Liver (tissue), 9 donors: ENCODE results near the gene LRRFIP1. TPM values are rescaled to one million over a fixed set of nuclear protein-coding genes. Genes with fewer than 3 reads are reported as not detected.

ENCODE experiments used
- DNase-seq: peaks from one replicate; pipeline ENCODE4 v3.0.0-alpha.2; 2017; ENCODE audit warnings: low spot score
- H3K27ac ChIP-seq, 2 donors: one replicate each; pipeline ENCODE4 v1.7.0; 2013; ENCODE audit warnings: inconsistent platforms in 2 of 2, low read length in 2 of 2, control low read depth in 1 of 2, low read depth in 1 of 2, mild to moderate bottlenecking in 1 of 2
- H3K27me3 ChIP-seq, 4 donors: one replicate each; pipeline versions ENCODE4 v1.6.1 to v1.7.0; 2013; ENCODE audit warnings: low read length in 3 of 4, inconsistent platforms in 1 of 4, mild to moderate bottlenecking in 1 of 4, moderate library complexity in 1 of 4; ENCODE audit not compliant: control insufficient read depth in 4 of 4, insufficient read depth in 4 of 4
- H3K36me3 ChIP-seq, 4 donors: one replicate each; pipeline versions ENCODE4 v1.6.1 to v1.7.0; 2013; ENCODE audit warnings: low read length in 3 of 4, mild to moderate bottlenecking in 3 of 4, low read depth in 1 of 4, moderate library complexity in 1 of 4; ENCODE audit not compliant: control insufficient read depth in 4 of 4, insufficient read depth in 3 of 4
- H3K4me1 ChIP-seq, 4 donors: one replicate each; pipeline versions ENCODE4 v1.6.1 to v1.7.0; 2013; ENCODE audit warnings: low read length in 3 of 4, mild to moderate bottlenecking in 3 of 4, moderate library complexity in 1 of 4; ENCODE audit not compliant: control insufficient read depth in 4 of 4, insufficient read depth in 4 of 4
- H3K4me3 ChIP-seq, 3 donors: one replicate each; pipeline versions ENCODE4 v1.6.1 to v1.7.0; 2013; ENCODE audit warnings: low read length in 3 of 3, control low read depth in 1 of 3, low read depth in 1 of 3, mild to moderate bottlenecking in 1 of 3
- H3K9ac ChIP-seq, 2 donors: one replicate each; pipeline ENCODE4 v1.7.0; 2013; ENCODE audit warnings: low read length in 2 of 2, mild to moderate bottlenecking in 2 of 2, moderate library complexity in 2 of 2, control low read depth in 1 of 2, low read depth in 1 of 2
- H3K9me3 ChIP-seq, 4 donors: one replicate each; pipeline versions ENCODE4 v1.6.1 to v1.7.0; 2013; ENCODE audit warnings: low read length in 3 of 4; ENCODE audit not compliant: control insufficient read depth in 4 of 4
- EGR1 ChIP-seq, 2 donors: IDR thresholded peaks; 2 replicates each; pipeline ENCODE4 v1.6.1; 2016 to 2018; ENCODE audit warnings: antibody characterized with exemption in 2 of 2, low read depth in 2 of 2
- FOXA2 ChIP-seq: IDR thresholded peaks from 2 replicates; pipeline ENCODE4 v1.6.1; 2016; ENCODE audit warnings: antibody characterized with exemption
- GABPA ChIP-seq, 2 donors: IDR thresholded peaks in 1 of 2; conservative IDR thresholded peaks in 1 of 2; 2 replicates each; pipeline ENCODE4 v1.6.1; 2016; ENCODE audit warnings: antibody characterized with exemption in 2 of 2, mild to moderate bottlenecking in 1 of 2, moderate library complexity in 1 of 2
- HNF4A ChIP-seq, 2 donors: conservative IDR thresholded peaks; 2 replicates each; pipeline ENCODE4 v1.6.1; 2016; ENCODE audit warnings: antibody characterized with exemption in 2 of 2, mild to moderate bottlenecking in 2 of 2
- HNF4G ChIP-seq: IDR thresholded peaks from 2 replicates; pipeline ENCODE4 v1.6.1; 2016; ENCODE audit warnings: antibody characterized with exemption
- JUND ChIP-seq, 2 donors: IDR thresholded peaks; 2 replicates each; pipeline ENCODE4 v1.6.1; 2016; ENCODE audit warnings: antibody characterized with exemption in 2 of 2
- NR2F2 ChIP-seq: IDR thresholded peaks from 2 replicates; pipeline ENCODE4 v1.6.1; 2016; ENCODE audit warnings: antibody characterized with exemption
- RAD21 ChIP-seq, 2 donors: IDR thresholded peaks; 2 replicates each; pipeline ENCODE4 v1.6.1; 2016; ENCODE audit warnings: antibody characterized with exemption in 2 of 2, mild to moderate bottlenecking in 2 of 2
- TAF1 ChIP-seq: conservative IDR thresholded peaks from 2 replicates; pipeline ENCODE4 v1.6.1; 2016; ENCODE audit warnings: antibody characterized with exemption, mild to moderate bottlenecking
- YY1 ChIP-seq: IDR thresholded peaks from 2 replicates; pipeline ENCODE4 v1.6.1; 2016; ENCODE audit warnings: antibody characterized with exemption, mild to moderate bottlenecking
- WGBS: extraction: QIAGEN DNeasy Blood & Tissue Kit; methylation state at CpG from one replicate; pipeline ENCODE4 v1.1.7; 2013; 5-methylcytosine and 5-hydroxymethylcytosine counted together
- polyA plus RNA-seq, 2 donors: library from polyadenylated mRNA; stranded (reverse) in 1 of 2; unstranded in 1 of 2; fragments of 200-250 nt in 1 of 2; fragments of >200 nt in 1 of 2; fragmentation: Nextera tagmentation in 1 of 2; extraction: Ambion mirVana in 1 of 2; gene quantifications; one replicate each; pipeline versions ENCODE4 v1.2.1 to v1.2.3, GENCODE V29; 2013 to 2015
- total RNA-seq, 2 donors: library from RNA; depleted of rRNA; stranded (reverse); fragments of >200 nt; gene quantifications; one replicate each; pipeline ENCODE4 v1.2.3, GENCODE V29; 2014
- TF ChIP-seq, protein P1 (sequence below): IDR thresholded peaks from 2 replicates; pipeline ENCODE4 v1.6.1; 2016; ENCODE audit warnings: antibody characterized with exemption
- TF ChIP-seq, protein P2 (sequence below): IDR thresholded peaks from 2 replicates; pipeline ENCODE4 v1.6.1; 2016; ENCODE audit warnings: antibody characterized with exemption
- TF ChIP-seq, protein P3 (sequence below): fragments of 150-350 bp; IDR thresholded peaks from 2 replicates; pipeline ENCODE4 v1.5.1; 2017; ENCODE audit warnings: improper control_type of control experiment, low read depth, low read length; ENCODE audit not compliant: missing input control
- TF ChIP-seq, protein P4 (sequence below): IDR thresholded peaks from 2 replicates; pipeline ENCODE4 v1.6.1; 2016; ENCODE audit warnings: antibody characterized with exemption, mild to moderate bottlenecking
- donor health status: healthy.
- donor health status: healthy.
- donor health status: healthy.
- donor health status: healthy.
- donor health status: healthy.

Gene LRRFIP1
- total and polyA plus RNA-seq, 4 donors = 13.3 to 56.1 (median 39.1) TPM

DNA sequence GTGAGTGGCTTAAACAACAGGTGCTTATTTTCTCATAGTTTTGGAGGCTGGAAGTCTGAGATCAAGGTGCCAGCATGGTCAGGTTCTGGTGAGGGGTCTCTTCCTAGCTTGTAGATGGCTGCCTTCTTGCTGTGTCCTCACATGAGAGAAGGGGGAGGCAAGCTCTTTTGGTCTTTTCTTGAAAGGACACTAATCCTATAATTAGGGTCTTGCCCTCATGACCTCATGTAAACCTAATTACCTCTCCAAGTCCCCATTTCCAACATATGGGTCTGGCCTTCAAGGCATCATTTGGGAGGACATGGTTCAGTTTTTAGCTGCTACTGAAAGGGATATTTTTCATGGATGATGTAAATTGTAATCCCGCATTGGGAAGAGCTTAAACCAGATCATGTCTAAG, 189.1 kb downstream of the LRRFIP1 start:
- WGBS = 99% methylated on average over 1 of the region's 1 CpG

DNA sequence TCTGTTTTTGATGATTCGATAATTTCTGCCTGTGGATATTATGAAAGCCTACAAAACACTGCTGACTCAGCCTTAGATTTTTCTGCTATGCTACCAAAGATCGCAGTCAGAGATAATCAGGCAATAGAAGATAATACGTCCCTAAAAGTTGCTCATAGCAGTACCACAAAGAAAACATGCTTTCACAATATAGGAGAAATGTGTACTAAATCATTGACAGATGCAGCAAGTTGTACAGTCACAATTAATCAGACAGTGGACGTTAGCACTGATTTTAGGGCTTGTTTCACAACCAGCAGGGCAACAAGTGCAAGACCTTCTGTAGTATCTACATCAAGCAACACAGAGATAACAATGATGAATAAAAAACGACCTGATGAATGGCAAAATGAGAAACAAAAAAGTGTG, 190.7 kb downstream of the LRRFIP1 start:
- Histone ChIP-seq H3K27me3 (no peaks in the 10 kb centered on the region), H3K4me3 (no peak overlapping the region), H3K27ac (no peak overlapping the region), H3K36me3 (no peaks in the 10 kb centered on the region), H3K9me3 (no peaks in the 10 kb centered on the region), H3K4me1 (peaks cover 0 to 6% (median 0%) of the 10 kb centered on the region in 4 donors), H3K9ac (no peak overlapping the region)
- DNase-seq = no peak
- peak in 1 of 2 donors; percentile 6 for TF ChIP-seq HNF4A (conservative IDR thresholded peaks at IDR 0.05)
- no peak for TF ChIP-seq TAF1
- 22% methylated on average over 5 of the region's 5 CpGs for WGBS

More for the DNA sequence above, 189.1 kb downstream of the LRRFIP1 start:
- H3K36me3 ChIP-seq = no peaks in the 10 kb centered on the region
- H3K9me3 ChIP-seq = no peaks in the 10 kb centered on the region
- H3K9ac ChIP-seq = no peak overlapping the region
- H3K27me3 ChIP-seq = no peaks in the 10 kb centered on the region
- TF ChIP-seq HNF4G (no peak), TAF1 (no peak), HNF4A (conservative IDR thresholded peaks at IDR 0.05) (no peak), NR2F2 (no peak), FOXA2 (no peak)
- TF ChIP-seq, protein P1, sequence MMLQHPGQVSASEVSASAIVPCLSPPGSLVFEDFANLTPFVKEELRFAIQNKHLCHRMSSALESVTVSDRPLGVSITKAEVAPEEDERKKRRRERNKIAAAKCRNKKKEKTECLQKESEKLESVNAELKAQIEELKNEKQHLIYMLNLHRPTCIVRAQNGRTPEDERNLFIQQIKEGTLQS = no peak
- H3K4me1 ChIP-seq = peaks cover 0 to 6% (median 0%) of the 10 kb centered on the region in 4 donors
- H3K27ac ChIP-seq = no peak overlapping the region
- DNase-seq = no peak
- H3K4me3 ChIP-seq = no peak overlapping the region

- DNase-seq = no peak
- H3K9me3 ChIP-seq = no peaks in the 10 kb centered on the region
- WGBS = 70% methylated on average over 2 of the region's 2 CpGs
- H3K4me1 ChIP-seq = peaks cover 0 to 6% (median 0%) of the 10 kb centered on the region in 4 donors
- no peaks in the 10 kb centered on the region for H3K27me3 ChIP-seq
- H3K9ac ChIP-seq = no peak overlapping the region
- H3K4me3 ChIP-seq = no peak overlapping the region
- TF ChIP-seq, protein P2, sequence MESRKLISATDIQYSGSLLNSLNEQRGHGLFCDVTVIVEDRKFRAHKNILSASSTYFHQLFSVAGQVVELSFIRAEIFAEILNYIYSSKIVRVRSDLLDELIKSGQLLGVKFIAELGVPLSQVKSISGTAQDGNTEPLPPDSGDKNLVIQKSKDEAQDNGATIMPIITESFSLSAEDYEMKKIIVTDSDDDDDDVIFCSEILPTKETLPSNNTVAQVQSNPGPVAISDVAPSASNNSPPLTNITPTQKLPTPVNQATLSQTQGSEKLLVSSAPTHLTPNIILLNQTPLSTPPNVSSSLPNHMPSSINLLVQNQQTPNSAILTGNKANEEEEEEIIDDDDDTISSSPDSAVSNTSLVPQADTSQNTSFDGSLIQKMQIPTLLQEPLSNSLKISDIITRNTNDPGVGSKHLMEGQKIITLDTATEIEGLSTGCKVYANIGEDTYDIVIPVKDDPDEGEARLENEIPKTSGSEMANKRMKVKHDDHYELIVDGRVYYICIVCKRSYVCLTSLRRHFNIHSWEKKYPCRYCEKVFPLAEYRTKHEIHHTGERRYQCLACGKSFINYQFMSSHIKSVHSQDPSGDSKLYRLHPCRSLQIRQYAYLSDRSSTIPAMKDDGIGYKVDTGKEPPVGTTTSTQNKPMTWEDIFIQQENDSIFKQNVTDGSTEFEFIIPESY = no peak
- TF ChIP-seq EGR1 (IDR thresholded peaks at IDR 0.05; ENCODE audit: low read depth in 2 of 2) (no peak), YY1 (no peak), HNF4A (conservative IDR thresholded peaks at IDR 0.05) (no peak), NR2F2 (no peak), JUND (IDR thresholded peaks at IDR 0.05) (no peak), GABPA (IDR thresholded peaks at IDR 0.05 in 1 of 2, conservative IDR thresholded peaks at IDR 0.05 in 1 of 2) (no peak), RAD21 (IDR thresholded peaks at IDR 0.05) (no peak)
- TF ChIP-seq, protein P3, sequence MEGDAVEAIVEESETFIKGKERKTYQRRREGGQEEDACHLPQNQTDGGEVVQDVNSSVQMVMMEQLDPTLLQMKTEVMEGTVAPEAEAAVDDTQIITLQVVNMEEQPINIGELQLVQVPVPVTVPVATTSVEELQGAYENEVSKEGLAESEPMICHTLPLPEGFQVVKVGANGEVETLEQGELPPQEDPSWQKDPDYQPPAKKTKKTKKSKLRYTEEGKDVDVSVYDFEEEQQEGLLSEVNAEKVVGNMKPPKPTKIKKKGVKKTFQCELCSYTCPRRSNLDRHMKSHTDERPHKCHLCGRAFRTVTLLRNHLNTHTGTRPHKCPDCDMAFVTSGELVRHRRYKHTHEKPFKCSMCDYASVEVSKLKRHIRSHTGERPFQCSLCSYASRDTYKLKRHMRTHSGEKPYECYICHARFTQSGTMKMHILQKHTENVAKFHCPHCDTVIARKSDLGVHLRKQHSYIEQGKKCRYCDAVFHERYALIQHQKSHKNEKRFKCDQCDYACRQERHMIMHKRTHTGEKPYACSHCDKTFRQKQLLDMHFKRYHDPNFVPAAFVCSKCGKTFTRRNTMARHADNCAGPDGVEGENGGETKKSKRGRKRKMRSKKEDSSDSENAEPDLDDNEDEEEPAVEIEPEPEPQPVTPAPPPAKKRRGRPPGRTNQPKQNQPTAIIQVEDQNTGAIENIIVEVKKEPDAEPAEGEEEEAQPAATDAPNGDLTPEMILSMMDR = no peak
- TF ChIP-seq, protein P4, sequence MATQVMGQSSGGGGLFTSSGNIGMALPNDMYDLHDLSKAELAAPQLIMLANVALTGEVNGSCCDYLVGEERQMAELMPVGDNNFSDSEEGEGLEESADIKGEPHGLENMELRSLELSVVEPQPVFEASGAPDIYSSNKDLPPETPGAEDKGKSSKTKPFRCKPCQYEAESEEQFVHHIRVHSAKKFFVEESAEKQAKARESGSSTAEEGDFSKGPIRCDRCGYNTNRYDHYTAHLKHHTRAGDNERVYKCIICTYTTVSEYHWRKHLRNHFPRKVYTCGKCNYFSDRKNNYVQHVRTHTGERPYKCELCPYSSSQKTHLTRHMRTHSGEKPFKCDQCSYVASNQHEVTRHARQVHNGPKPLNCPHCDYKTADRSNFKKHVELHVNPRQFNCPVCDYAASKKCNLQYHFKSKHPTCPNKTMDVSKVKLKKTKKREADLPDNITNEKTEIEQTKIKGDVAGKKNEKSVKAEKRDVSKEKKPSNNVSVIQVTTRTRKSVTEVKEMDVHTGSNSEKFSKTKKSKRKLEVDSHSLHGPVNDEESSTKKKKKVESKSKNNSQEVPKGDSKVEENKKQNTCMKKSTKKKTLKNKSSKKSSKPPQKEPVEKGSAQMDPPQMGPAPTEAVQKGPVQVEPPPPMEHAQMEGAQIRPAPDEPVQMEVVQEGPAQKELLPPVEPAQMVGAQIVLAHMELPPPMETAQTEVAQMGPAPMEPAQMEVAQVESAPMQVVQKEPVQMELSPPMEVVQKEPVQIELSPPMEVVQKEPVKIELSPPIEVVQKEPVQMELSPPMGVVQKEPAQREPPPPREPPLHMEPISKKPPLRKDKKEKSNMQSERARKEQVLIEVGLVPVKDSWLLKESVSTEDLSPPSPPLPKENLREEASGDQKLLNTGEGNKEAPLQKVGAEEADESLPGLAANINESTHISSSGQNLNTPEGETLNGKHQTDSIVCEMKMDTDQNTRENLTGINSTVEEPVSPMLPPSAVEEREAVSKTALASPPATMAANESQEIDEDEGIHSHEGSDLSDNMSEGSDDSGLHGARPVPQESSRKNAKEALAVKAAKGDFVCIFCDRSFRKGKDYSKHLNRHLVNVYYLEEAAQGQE = no peak
- no peaks in the 10 kb centered on the region for H3K36me3 ChIP-seq
- H3K27ac ChIP-seq = no peak overlapping the region
Observed at GRCh38 chr2:237819231-237819630, 191.8 kb downstream of the LRRFIP1 start.
